Neural cell (in vitro differentiated cells): ENCODE results near the gene BAD. TPM values are rescaled to one million over a fixed set of nuclear protein-coding genes. Genes with fewer than 3 reads are reported as not detected.

ENCODE experiments used
- H2AFZ ChIP-seq: fragments of 200-600, 300-800 bp; sonication (generic), shearing (Covaris generic); 2 replicates; pipeline ENCODE4 v1.6.0; 2014; ENCODE audit warnings: low read depth, mild to moderate bottlenecking, antibody characterized with exemption, low read length, moderate library complexity
- H3F3A ChIP-seq: fragments of 200-600 bp; shearing (Covaris generic); 2 replicates; pipeline ENCODE4 v1.6.1; 2016; ENCODE audit warnings: mild to moderate bottlenecking, moderate library complexity, mixed read lengths, antibody characterized with exemption, low read length; ENCODE audit not compliant: insufficient read depth, poor library complexity, severe bottlenecking
- H3K27ac ChIP-seq: fragments of 200-600, 300-800 bp; sonication (generic), shearing (Covaris generic); 2 replicates; pipeline ENCODE4 v1.5.1; 2014; ENCODE audit warnings: mild to moderate bottlenecking, low read length, moderate library complexity
- H3K27me3 ChIP-seq: fragments of 300-800, 200-600 bp; sonication (generic), shearing (Covaris generic); 2 replicates; pipeline ENCODE4 v1.6.0; 2014; ENCODE audit warnings: mild to moderate bottlenecking, low read depth, low read length, moderate library complexity; ENCODE audit not compliant: insufficient read depth
- H3K36me3 ChIP-seq: fragments of 300-800, 200-600 bp; sonication (generic), shearing (Covaris generic); 2 replicates; pipeline ENCODE4 v1.5.1; 2014; ENCODE audit warnings: mild to moderate bottlenecking, antibody characterized with exemption, low read length, moderate library complexity; ENCODE audit not compliant: insufficient read depth
- H3K4me2 ChIP-seq: fragments of 300-800, 200-600 bp; sonication (generic), shearing (Covaris generic); 2 replicates; pipeline ENCODE4 v1.6.0; 2014; ENCODE audit warnings: mild to moderate bottlenecking, low read length
- H3K4me3 ChIP-seq: fragments of 300-800, 200-600 bp; sonication (generic), shearing (Covaris generic); 2 replicates; pipeline ENCODE4 v1.5.1; 2014; ENCODE audit warnings: mild to moderate bottlenecking, low read length, moderate library complexity
- H3K79me2 ChIP-seq: fragments of 200-600 bp; shearing (Covaris generic); replicated peaks from 2 replicates; pipeline ENCODE4 v1.6.0; 2014; ENCODE audit warnings: mild to moderate bottlenecking, low read length, moderate library complexity; ENCODE audit not compliant: insufficient read depth
- H3K9ac ChIP-seq: fragments of 300-800, 200-600 bp; sonication (generic), shearing (Covaris generic); 2 replicates; pipeline ENCODE4 v1.6.1; 2016; ENCODE audit warnings: mild to moderate bottlenecking, low read length, mixed read lengths
- H3K9me2 ChIP-seq: fragments of 200-600 bp; shearing (Covaris generic); 2 replicates; pipeline ENCODE4 v1.6.1; 2016; ENCODE audit warnings: mild to moderate bottlenecking, low read length, mixed read lengths; ENCODE audit not compliant: insufficient read depth
- H3K9me3 ChIP-seq: fragments of 200-600, 300-800 bp; sonication (generic), shearing (Covaris generic); 2 replicates; pipeline ENCODE4 v1.6.1; 2016; ENCODE audit warnings: mild to moderate bottlenecking, mixed run types, low read length, moderate library complexity, mixed read lengths
- H4K20me1 ChIP-seq: fragments of 200-600 bp; shearing (Covaris generic); 2 replicates; pipeline ENCODE4 v1.6.1; 2016; ENCODE audit warnings: mild to moderate bottlenecking, mixed run types; ENCODE audit not compliant: insufficient read depth
- CTCF ChIP-seq: fragments of 450-650 bp; IDR thresholded peaks from 2 replicates; pipeline ENCODE4 v1.5.1; 2014; ENCODE audit warnings: antibody characterized with exemption, mild to moderate bottlenecking, moderate library complexity; ENCODE audit not compliant: poor library complexity, severe bottlenecking
- EP300 ChIP-seq: fragments of 450-650 bp; conservative IDR thresholded peaks from 2 replicates; pipeline ENCODE4 v1.6.1; 2014; ENCODE audit warnings: antibody characterized with exemption, mild to moderate bottlenecking, moderate library complexity; ENCODE audit not compliant: poor library complexity, severe bottlenecking
- EZH2 ChIP-seq: fragments of 200-600, 300-800 bp; shearing (Covaris generic), sonication (generic); IDR thresholded peaks from 2 replicates; pipeline ENCODE4 v1.6.1; 2014; ENCODE audit warnings: antibody characterized with exemption, low read length, borderline replicate concordance, mild to moderate bottlenecking; ENCODE audit not compliant: insufficient read depth, poor library complexity, severe bottlenecking
- MXI1 ChIP-seq: fragments of 450-650 bp; conservative IDR thresholded peaks from 2 replicates; pipeline ENCODE4 v1.6.1; 2014; ENCODE audit warnings: antibody characterized with exemption, mild to moderate bottlenecking; ENCODE audit not compliant: poor library complexity, severe bottlenecking
- POLR2AphosphoS5 ChIP-seq: IDR thresholded peaks from 2 replicates; pipeline ENCODE4 v1.6.1; 2012
- RAD21 ChIP-seq: fragments of 450-650 bp; conservative IDR thresholded peaks from 2 replicates; pipeline ENCODE4 v1.6.1; 2014; ENCODE audit warnings: antibody characterized with exemption, mild to moderate bottlenecking, moderate library complexity
- REST ChIP-seq: IDR thresholded peaks from 2 replicates; pipeline ENCODE4 v1.6.1; 2012; ENCODE audit warnings: borderline replicate concordance
- SMC3 ChIP-seq: fragments of 450-650 bp; conservative IDR thresholded peaks from 2 replicates; pipeline ENCODE4 v1.6.1; 2014; ENCODE audit warnings: antibody characterized with exemption, mild to moderate bottlenecking, moderate library complexity; ENCODE audit not compliant: poor library complexity
- TAF1 ChIP-seq: IDR thresholded peaks from 2 replicates; pipeline ENCODE4 v1.6.1; 2012; ENCODE audit warnings: low read depth
- polyA plus RNA-seq: library from polyadenylated mRNA; depleted of rRNA; stranded (reverse); fragments of >200 nt; gene quantifications from 2 replicates; pipeline ENCODE4 v1.2.3, GENCODE V29; 2014

The BAD gene
- polyA plus RNA-seq, 1 donor from 2014 or later = 219 TPM

DNA sequence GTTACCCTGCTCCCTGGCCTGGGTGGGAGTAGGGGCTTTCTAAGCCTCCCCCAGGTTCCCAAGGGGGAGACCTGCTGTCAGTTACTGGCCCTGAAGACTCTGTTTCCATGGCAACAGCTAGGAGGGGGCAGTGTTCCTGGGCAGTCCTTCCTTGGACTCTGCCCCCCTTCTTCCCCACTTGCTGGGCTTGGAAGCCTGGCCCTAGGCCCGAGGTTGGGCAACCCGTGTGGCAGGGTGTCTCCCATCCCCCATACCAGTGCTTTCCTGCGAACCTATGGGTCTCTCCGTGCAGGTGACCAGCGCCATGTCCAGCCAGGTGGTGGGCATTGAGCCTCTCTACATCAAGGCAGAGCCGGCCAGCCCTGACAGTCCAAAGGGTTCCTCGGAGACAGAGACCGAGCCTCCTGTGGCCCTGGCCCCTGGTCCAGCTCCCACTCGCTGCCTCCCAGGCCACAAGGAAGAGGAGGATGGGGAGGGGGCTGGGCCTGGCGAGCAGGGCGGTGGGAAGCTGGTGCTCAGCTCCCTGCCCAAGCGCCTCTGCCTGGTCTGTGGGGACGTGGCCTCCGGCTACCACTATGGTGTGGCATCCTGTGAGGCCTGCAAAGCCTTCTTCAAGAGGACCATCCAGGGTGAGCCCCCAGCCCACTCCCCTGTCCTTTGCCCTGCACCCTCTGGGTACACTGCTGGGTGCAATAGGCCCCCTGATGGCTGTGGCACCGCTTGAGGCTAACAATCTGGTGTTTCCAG, 22.6 kb upstream of the BAD start:
- Histone ChIP-seq H3K4me3 (peak overlapping the region; percentile 78), H2AFZ (no peak overlapping the region), H3K79me2 (peaks cover 10% of the 10 kb centered on the region), H3K9ac (peak overlapping the region; percentile 75), H3K27ac (no peak overlapping the region), H3K9me3 (no peaks in the 10 kb centered on the region), H3K36me3 (no peaks in the 10 kb centered on the region), H3K27me3 (no peaks in the 10 kb centered on the region), H3F3A (no peaks in the 10 kb centered on the region), H3K9me2 (no peaks in the 10 kb centered on the region), H3K4me2 (peak overlapping the region; percentile 56), H4K20me1 (peaks cover 6% of the 10 kb centered on the region)
- TF ChIP-seq TAF1 (no peak), REST (no peak), RAD21 (no peak), EZH2 (no peak), EP300 (no peak), CTCF (no peak), POLR2AphosphoS5 (no peak), SMC3 (no peak), MXI1 (no peak)

DNA sequence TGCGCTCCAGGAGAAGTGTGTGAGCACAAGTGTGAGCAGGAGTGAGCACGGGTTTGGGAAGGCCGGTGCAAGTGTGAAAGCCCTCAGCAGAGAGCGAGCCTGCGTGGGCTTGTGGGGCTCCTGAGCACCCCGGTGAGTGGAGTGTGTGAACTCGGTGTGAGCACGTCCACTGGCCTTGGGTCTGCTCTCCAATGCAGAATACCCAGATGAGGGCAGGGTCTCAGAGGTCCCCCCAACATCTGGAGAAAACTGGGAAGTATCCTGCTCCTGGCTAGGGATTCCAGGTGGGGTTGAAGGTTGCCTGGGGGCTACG, 22.1 kb upstream of the BAD start:
- Histone ChIP-seq H3K4me3 (peak overlapping the region; percentile 78), H3K4me2 (peak overlapping the region; percentile 56), H3F3A (no peaks in the 10 kb centered on the region), H3K9me2 (no peaks in the 10 kb centered on the region), H4K20me1 (peaks cover 6% of the 10 kb centered on the region), H3K27ac (no peak overlapping the region), H3K9me3 (no peaks in the 10 kb centered on the region), H3K9ac (peak overlapping the region; percentile 75), H2AFZ (no peak overlapping the region), H3K36me3 (no peaks in the 10 kb centered on the region), H3K79me2 (peaks cover 10% of the 10 kb centered on the region), H3K27me3 (peaks cover 5% of the 10 kb centered on the region)
- TF ChIP-seq SMC3 (no peak), CTCF (no peak), REST (no peak), EZH2 (no peak)
